Neural crest cell (in vitro differentiated cells): ENCODE data around the gene RABGAP1L. TPM values are rescaled to one million over a fixed set of nuclear protein-coding genes. Genes with fewer than 3 reads are reported as not detected.

Experiments used
- DNase-seq: peaks from one replicate; pipeline ENCODE4 v3.0.0; 2021; ENCODE audit warnings: low read depth, mixed read lengths, low spot score
- H3K27ac Mint-ChIP-seq: one replicate; pipeline ENCODE4 v1.8.0; 2021; ENCODE audit warnings: mild to moderate bottlenecking, mixed read lengths; ENCODE audit not compliant: unreplicated experiment
- H3K27me3 Mint-ChIP-seq: 2 replicates; pipeline ENCODE4 v1.8.0; 2021; ENCODE audit warnings: low read depth, mild to moderate bottlenecking, mixed read lengths
- H3K36me3 Mint-ChIP-seq: 2 replicates; pipeline ENCODE4 v1.8.0; 2021; ENCODE audit warnings: low read depth, mild to moderate bottlenecking, mixed read lengths
- H3K4me1 Mint-ChIP-seq: 2 replicates; pipeline ENCODE4 v1.8.0; 2021; ENCODE audit warnings: mixed read lengths
- H3K4me3 Mint-ChIP-seq: one replicate; pipeline ENCODE4 v1.8.0; 2021; ENCODE audit warnings: mild to moderate bottlenecking, mixed read lengths
- H3K9me3 Mint-ChIP-seq: 2 replicates; pipeline ENCODE4 v1.8.0; 2021; ENCODE audit warnings: mixed read lengths
- total RNA-seq: library from RNA; stranded (reverse); gene quantifications from 2 replicates; pipeline ENCODE4 v1.2.1, GENCODE V29; 2021
- TF ChIP-seq, protein P1 (sequence below): fragments of 200-600 bp; sonication (generic); conservative IDR thresholded peaks from 2 replicates; pipeline ENCODE4 v1.5.0; 2021; ENCODE audit warnings: antibody characterized with exemption, mild to moderate bottlenecking

The RABGAP1L gene
- total RNA-seq, 1 donor from 2014 or later = 25.6 TPM

DNA sequence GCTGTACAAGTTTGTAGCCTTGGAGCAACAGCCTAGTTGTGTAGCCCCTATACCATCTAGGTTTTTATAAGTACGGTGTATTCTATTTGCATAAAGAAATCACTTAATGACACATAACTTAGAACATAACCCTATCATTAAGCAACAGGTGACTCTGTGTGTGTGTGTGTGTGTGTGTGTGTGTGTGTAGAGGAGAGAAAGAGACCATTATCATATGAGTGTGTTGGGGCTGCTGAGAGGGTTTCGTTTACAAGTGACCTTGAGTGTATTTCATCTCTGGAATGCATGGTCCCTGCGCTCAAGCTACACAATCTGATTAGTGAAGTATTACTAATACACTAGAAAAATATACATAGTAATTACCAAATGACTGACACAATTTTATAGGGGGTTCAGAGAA is 115.1 kb downstream of the RABGAP1L start:
- Mint-ChIP-seq H3K27ac (no peak overlapping the region), H3K4me1 (no peaks in the 10 kb centered on the region), H3K4me3 (no peak overlapping the region), H3K36me3 (no peaks in the 10 kb centered on the region), H3K9me3 (no peaks in the 10 kb centered on the region), H3K27me3 (no peaks in the 10 kb centered on the region)
- TF ChIP-seq, protein P1, sequence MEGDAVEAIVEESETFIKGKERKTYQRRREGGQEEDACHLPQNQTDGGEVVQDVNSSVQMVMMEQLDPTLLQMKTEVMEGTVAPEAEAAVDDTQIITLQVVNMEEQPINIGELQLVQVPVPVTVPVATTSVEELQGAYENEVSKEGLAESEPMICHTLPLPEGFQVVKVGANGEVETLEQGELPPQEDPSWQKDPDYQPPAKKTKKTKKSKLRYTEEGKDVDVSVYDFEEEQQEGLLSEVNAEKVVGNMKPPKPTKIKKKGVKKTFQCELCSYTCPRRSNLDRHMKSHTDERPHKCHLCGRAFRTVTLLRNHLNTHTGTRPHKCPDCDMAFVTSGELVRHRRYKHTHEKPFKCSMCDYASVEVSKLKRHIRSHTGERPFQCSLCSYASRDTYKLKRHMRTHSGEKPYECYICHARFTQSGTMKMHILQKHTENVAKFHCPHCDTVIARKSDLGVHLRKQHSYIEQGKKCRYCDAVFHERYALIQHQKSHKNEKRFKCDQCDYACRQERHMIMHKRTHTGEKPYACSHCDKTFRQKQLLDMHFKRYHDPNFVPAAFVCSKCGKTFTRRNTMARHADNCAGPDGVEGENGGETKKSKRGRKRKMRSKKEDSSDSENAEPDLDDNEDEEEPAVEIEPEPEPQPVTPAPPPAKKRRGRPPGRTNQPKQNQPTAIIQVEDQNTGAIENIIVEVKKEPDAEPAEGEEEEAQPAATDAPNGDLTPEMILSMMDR = no peak
- DNase-seq = no peak

DNA sequence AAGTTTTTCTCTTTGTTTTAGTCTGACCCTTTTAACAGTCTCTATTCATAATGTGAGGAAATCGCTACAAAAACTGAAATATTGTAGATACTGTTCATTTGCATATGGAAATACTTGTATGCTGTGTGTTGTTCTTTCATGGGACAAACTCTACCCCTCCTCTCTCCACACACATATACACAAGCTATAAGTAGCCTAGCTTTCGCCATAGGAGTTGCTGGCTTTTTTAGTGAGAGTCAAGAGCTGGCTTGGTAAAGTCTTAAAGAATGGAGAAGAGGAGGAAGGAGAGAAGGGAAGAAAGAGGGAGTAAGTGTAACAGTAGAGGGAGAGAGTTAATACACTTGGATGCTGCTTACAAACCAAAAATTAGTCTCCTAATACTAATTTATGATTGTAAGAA is 115.6 kb downstream of the RABGAP1L start:
- no peak for DNase-seq
- H3K4me3 Mint-ChIP-seq = no peak overlapping the region
- H3K27me3 Mint-ChIP-seq = no peaks in the 10 kb centered on the region
- H3K4me1 Mint-ChIP-seq = no peaks in the 10 kb centered on the region
- TF ChIP-seq, protein P1 = no peak
- H3K9me3 Mint-ChIP-seq = no peaks in the 10 kb centered on the region
- H3K27ac Mint-ChIP-seq = no peak overlapping the region
- no peaks in the 10 kb centered on the region for H3K36me3 Mint-ChIP-seq

- peaks cover 5% of the 10 kb centered on the region for H3K9me3 Mint-ChIP-seq
- H3K27me3 Mint-ChIP-seq = no peaks in the 10 kb centered on the region
- no peak overlapping the region for H3K27ac Mint-ChIP-seq
- H3K4me3 Mint-ChIP-seq = no peak overlapping the region
- DNase-seq = no peak
- H3K36me3 Mint-ChIP-seq = peaks cover 7% of the 10 kb centered on the region
- no peaks in the 10 kb centered on the region for H3K4me1 Mint-ChIP-seq
- TF ChIP-seq, protein P1 = no peak
Observed at GRCh38 chr1:174276087-174276486, 116.8 kb downstream of the RABGAP1L start.

GRCh38 chr1:174284052-174284451 is 124.7 kb downstream of the RABGAP1L start:
- TF ChIP-seq, protein P1 = no peak
- no peaks in the 10 kb centered on the region for H3K4me1 Mint-ChIP-seq
- H3K27ac Mint-ChIP-seq = no peak overlapping the region
- H3K27me3 Mint-ChIP-seq = no peaks in the 10 kb centered on the region
- H3K4me3 Mint-ChIP-seq = no peak overlapping the region
- H3K9me3 Mint-ChIP-seq = peaks cover 8% of the 10 kb centered on the region
- H3K36me3 Mint-ChIP-seq = peaks cover 26% of the 10 kb centered on the region
- no peak for DNase-seq

- TF ChIP-seq, protein P1 = no peak
- DNase-seq = no peak
- H3K4me3 Mint-ChIP-seq = no peak overlapping the region
- H3K9me3 Mint-ChIP-seq = peaks cover 6% of the 10 kb centered on the region
- H3K27ac Mint-ChIP-seq = no peak overlapping the region
- peaks cover 33% of the 10 kb centered on the region for H3K36me3 Mint-ChIP-seq
- H3K27me3 Mint-ChIP-seq = no peaks in the 10 kb centered on the region
- no peaks in the 10 kb centered on the region for H3K4me1 Mint-ChIP-seq
Observed at GRCh38 chr1:174286042-174286441, 126.7 kb downstream of the RABGAP1L start.
